OCI-LY1 (cell line): Measurements from ENCODE around the gene GMPR.
"Not testable (repeated sequence)": the region's sequence is repeated elsewhere in the genome, so short reads cannot be mapped to it uniquely, and the experiment has no call there.

Experiments
- EZH2 ChIP-seq: fragments of 200-600 bp; sonication (generic), shearing (Covaris generic); IDR thresholded peaks from 2 replicates; pipeline ENCODE4 v1.8.0; 2017; ENCODE audit warnings: borderline replicate concordance, mixed run types, mild to moderate bottlenecking, antibody characterized with exemption, low read length, moderate library complexity, mixed read lengths
- TF ChIP-seq, protein P1 (sequence below): fragments of 200-600 bp; sonication (generic), shearing (Covaris generic); IDR thresholded peaks from 2 replicates; pipeline ENCODE4 v1.5.1; 2017; ENCODE audit warnings: mild to moderate bottlenecking, antibody characterized with exemption, low read length, moderate library complexity, mixed read lengths

DNA sequence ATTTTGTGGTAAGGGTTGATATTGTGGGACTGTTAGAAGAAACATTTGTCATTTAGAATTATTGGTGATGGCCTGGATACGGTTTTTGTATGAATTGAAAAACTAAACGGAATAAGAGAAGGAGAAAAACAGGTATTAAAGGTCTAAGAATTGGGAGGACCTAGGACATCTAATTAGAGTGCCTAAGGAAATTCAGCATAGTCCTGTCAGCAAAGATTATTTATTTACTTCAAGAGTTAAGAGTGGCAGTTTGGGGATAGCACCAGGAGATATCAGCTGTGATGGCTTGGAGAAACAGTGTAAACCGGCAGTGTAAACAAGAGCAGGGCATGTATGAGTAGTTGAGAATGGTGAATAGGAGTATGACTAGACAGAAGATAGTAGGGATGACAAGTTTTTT lies 21.2 kb downstream of the GMPR start:
- TF ChIP-seq, protein P1, sequence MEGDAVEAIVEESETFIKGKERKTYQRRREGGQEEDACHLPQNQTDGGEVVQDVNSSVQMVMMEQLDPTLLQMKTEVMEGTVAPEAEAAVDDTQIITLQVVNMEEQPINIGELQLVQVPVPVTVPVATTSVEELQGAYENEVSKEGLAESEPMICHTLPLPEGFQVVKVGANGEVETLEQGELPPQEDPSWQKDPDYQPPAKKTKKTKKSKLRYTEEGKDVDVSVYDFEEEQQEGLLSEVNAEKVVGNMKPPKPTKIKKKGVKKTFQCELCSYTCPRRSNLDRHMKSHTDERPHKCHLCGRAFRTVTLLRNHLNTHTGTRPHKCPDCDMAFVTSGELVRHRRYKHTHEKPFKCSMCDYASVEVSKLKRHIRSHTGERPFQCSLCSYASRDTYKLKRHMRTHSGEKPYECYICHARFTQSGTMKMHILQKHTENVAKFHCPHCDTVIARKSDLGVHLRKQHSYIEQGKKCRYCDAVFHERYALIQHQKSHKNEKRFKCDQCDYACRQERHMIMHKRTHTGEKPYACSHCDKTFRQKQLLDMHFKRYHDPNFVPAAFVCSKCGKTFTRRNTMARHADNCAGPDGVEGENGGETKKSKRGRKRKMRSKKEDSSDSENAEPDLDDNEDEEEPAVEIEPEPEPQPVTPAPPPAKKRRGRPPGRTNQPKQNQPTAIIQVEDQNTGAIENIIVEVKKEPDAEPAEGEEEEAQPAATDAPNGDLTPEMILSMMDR: not testable (repeated sequence)
- not testable (repeated sequence) for TF ChIP-seq EZH2
